ENCODE measurements around the gene NME1. TPM values are rescaled to one million over a fixed set of nuclear protein-coding genes. Genes with fewer than 3 reads are reported as not detected.

The NME1 gene
- total RNA-seq, 1 donor from 2014 or later, result 96.5 TPM

- Mint-ChIP-seq H3K27me3 (no peaks in the 10 kb centered on the region), H3K27ac (no peak overlapping the region), H3K4me1 (ENCODE audit: low read depth) (peaks cover 19% of the 10 kb centered on the region), H3K9me3 (ENCODE audit: low read depth) (no peaks in the 10 kb centered on the region), H3K4me3 (ENCODE audit: low read depth) (no peak overlapping the region), H3K36me3 (ENCODE audit: insufficient read depth) (no peaks in the 10 kb centered on the region)
- DNase-seq (ENCODE audit: low spot score, unreplicated experiment), result no peak
- no peak for TF ChIP-seq CTCF (IDR thresholded peaks at IDR 0.05; ENCODE audit: unreplicated experiment)
These were observed 28.5 kb upstream of the NME1 start for GRCh38 chr17:51124640-51125503.

- Mint-ChIP-seq H3K4me1 (ENCODE audit: low read depth) (peaks cover 8% of the 10 kb centered on the region), H3K27ac (no peak overlapping the region), H3K36me3 (ENCODE audit: insufficient read depth) (no peaks in the 10 kb centered on the region), H3K4me3 (ENCODE audit: low read depth) (no peak overlapping the region), H3K27me3 (no peaks in the 10 kb centered on the region), H3K9me3 (ENCODE audit: low read depth) (no peaks in the 10 kb centered on the region)
- DNase-seq (ENCODE audit: low spot score, unreplicated experiment), result no peak
- TF ChIP-seq CTCF (IDR thresholded peaks at IDR 0.05; ENCODE audit: unreplicated experiment), result no peak
These were observed 25.3 kb upstream of the NME1 start for GRCh38 chr17:51128076-51128475.

- H3K4me1 Mint-ChIP-seq (ENCODE audit: low read depth), result no peaks in the 10 kb centered on the region
- no peak for DNase-seq (ENCODE audit: low spot score, unreplicated experiment)
- no peaks in the 10 kb centered on the region for H3K9me3 Mint-ChIP-seq (ENCODE audit: low read depth)
- no peak overlapping the region for H3K27ac Mint-ChIP-seq
- TF ChIP-seq CTCF (IDR thresholded peaks at IDR 0.05; ENCODE audit: unreplicated experiment), result no peak
- no peaks in the 10 kb centered on the region for H3K36me3 Mint-ChIP-seq (ENCODE audit: insufficient read depth)
- H3K27me3 Mint-ChIP-seq, result no peaks in the 10 kb centered on the region
- no peak overlapping the region for H3K4me3 Mint-ChIP-seq (ENCODE audit: low read depth)
These were observed 20.4 kb upstream of the NME1 start for GRCh38 chr17:51132964-51133319.

- DNase-seq (ENCODE audit: low spot score, unreplicated experiment), result no peak
- Mint-ChIP-seq H3K27me3 (no peaks in the 10 kb centered on the region), H3K36me3 (ENCODE audit: insufficient read depth) (no peaks in the 10 kb centered on the region), H3K4me1 (ENCODE audit: low read depth) (no peaks in the 10 kb centered on the region), H3K9me3 (ENCODE audit: low read depth) (no peaks in the 10 kb centered on the region), H3K4me3 (ENCODE audit: low read depth) (no peak overlapping the region), H3K27ac (no peak overlapping the region)
- TF ChIP-seq CTCF (IDR thresholded peaks at IDR 0.05; ENCODE audit: unreplicated experiment), result no peak
These were observed 20.0 kb upstream of the NME1 start for GRCh38 chr17:51133365-51133764.

- Mint-ChIP-seq H3K4me3 (ENCODE audit: low read depth) (no peak overlapping the region), H3K27ac (no peak overlapping the region), H3K36me3 (ENCODE audit: insufficient read depth) (no peaks in the 10 kb centered on the region), H3K4me1 (ENCODE audit: low read depth) (no peaks in the 10 kb centered on the region), H3K9me3 (ENCODE audit: low read depth) (no peaks in the 10 kb centered on the region), H3K27me3 (no peaks in the 10 kb centered on the region)
- no peak for DNase-seq (ENCODE audit: low spot score, unreplicated experiment)
- no peak for TF ChIP-seq CTCF (IDR thresholded peaks at IDR 0.05; ENCODE audit: unreplicated experiment)
These were observed 17.4 kb upstream of the NME1 start for GRCh38 chr17:51135956-51136355.
